Renal cortex interstitium (tissue), 15 donors: ENCODE data around the gene ZNF548. TPM values are rescaled to one million over a fixed set of nuclear protein-coding genes. Genes with fewer than 3 reads are reported as not detected.
"Not testable (repeated sequence)": the region's sequence is repeated elsewhere in the genome, so short reads cannot be mapped to it uniquely, and the experiment has no call there.

ENCODE experiments used
- DNase-seq, 11 donors: peaks; one replicate each; pipeline ENCODE4 v3.0.0-alpha.2; 2013; ENCODE audit warnings: low read depth in 9 of 11, low spot score in 4 of 11; ENCODE audit errors: extremely low read depth in 1 of 11
- long read RNA-seq, 16 experiments: transcript quantifications; one replicate each; lab custom pipeline, GENCODE V29; 2026
- polyA plus RNA-seq, 3 donors: library from polyadenylated mRNA; unstranded; fragments of 120-200 nt; gene quantifications; one replicate each; pipeline ENCODE4 v1.2.1, GENCODE V29; 2013; ENCODE audit not compliant: insufficient read length in 3 of 3

ZNF548 gene
- 10 to 100 TPM; 18.5 to 35.6 (median 20.5) TPM for polyA plus RNA-seq
- long read RNA-seq, donor 1, partial matches to known transcripts: 0 of 4 reads
- long read RNA-seq, donor 1, other reads (novel, unspliced or antisense): 0 of 4 reads
- long read RNA-seq, donor 2, transcript ZNF548-201 (4 exons, 2,115 nt): major isoform, 5 of 5 reads
- long read RNA-seq, donor 2, partial matches to known transcripts: 0 of 5 reads
- long read RNA-seq, donor 2, other reads (novel, unspliced or antisense): 0 of 5 reads
- long read RNA-seq, donor 3, partial matches to known transcripts: 0 of 1 reads
- long read RNA-seq, donor 3, other reads (novel, unspliced or antisense): 0 of 1 reads
- long read RNA-seq, donor 4, partial matches to known transcripts: 0 of 5 reads
- long read RNA-seq, donor 4, other reads (novel, unspliced or antisense): 0 of 5 reads
- long read RNA-seq, donor 5, transcript ZNF548-201 (4 exons, 2,115 nt): major isoform, 6 of 13 reads
- long read RNA-seq, donor 5, partial matches to known transcripts: 5 of 13 reads
- long read RNA-seq, donor 5, other reads (novel, unspliced or antisense): 0 of 13 reads
- long read RNA-seq, donor 6, partial matches to known transcripts: 0 of 3 reads
- long read RNA-seq, donor 6, other reads (novel, unspliced or antisense): 0 of 3 reads
- long read RNA-seq, donor 7, partial matches to known transcripts: 0 of 4 reads
- long read RNA-seq, donor 7, other reads (novel, unspliced or antisense): 0 of 4 reads
- long read RNA-seq, donor 8, transcript ZNF548-201 (4 exons, 2,115 nt): major isoform, 6 of 8 reads
- long read RNA-seq, donor 8, partial matches to known transcripts: 0 of 8 reads
- long read RNA-seq, donor 8, other reads (novel, unspliced or antisense): 0 of 8 reads
- long read RNA-seq, donor 9, partial matches to known transcripts: 0 of 2 reads
- long read RNA-seq, donor 9, other reads (novel, unspliced or antisense): 0 of 2 reads
- long read RNA-seq, donor 10, partial matches to known transcripts: 0 of 3 reads
- long read RNA-seq, donor 10, other reads (novel, unspliced or antisense): 0 of 3 reads
- long read RNA-seq, donor 11, transcript ZNF548-201 (4 exons, 2,115 nt): major isoform, 8 of 8 reads
- long read RNA-seq, donor 11, partial matches to known transcripts: 0 of 8 reads
- long read RNA-seq, donor 11, other reads (novel, unspliced or antisense): 0 of 8 reads
- long read RNA-seq, donor 12, partial matches to known transcripts: 0 of 2 reads
- long read RNA-seq, donor 12, other reads (novel, unspliced or antisense): 0 of 2 reads
- long read RNA-seq, donor 13, transcript ZNF548-201 (4 exons, 2,115 nt): major isoform, 5 of 5 reads
- long read RNA-seq, donor 13, partial matches to known transcripts: 0 of 5 reads
- long read RNA-seq, donor 13, other reads (novel, unspliced or antisense): 0 of 5 reads
- long read RNA-seq, donor 14, partial matches to known transcripts: 0 of 3 reads
- long read RNA-seq, donor 14, other reads (novel, unspliced or antisense): 0 of 3 reads
- long read RNA-seq, donor 15, partial matches to known transcripts: 0 of 3 reads
- long read RNA-seq, donor 15, other reads (novel, unspliced or antisense): 0 of 3 reads
- long read RNA-seq, donor 16, transcript ZNF548-201 (4 exons, 2,115 nt): major isoform, 9 of 11 reads
- long read RNA-seq, donor 16, partial matches to known transcripts: 0 of 11 reads
- long read RNA-seq, donor 16, other reads (novel, unspliced or antisense): 0 of 11 reads

GRCh38 chr19:57389730-57390598 is at the start of gene ZNF548:
ZNF548 (plus strand) TSS chr19:57389854; CDS start chr19:57390100, 246 bp downstream.
- peak; percentile 93 to 99 (median 97) for DNase-seq

DNA sequence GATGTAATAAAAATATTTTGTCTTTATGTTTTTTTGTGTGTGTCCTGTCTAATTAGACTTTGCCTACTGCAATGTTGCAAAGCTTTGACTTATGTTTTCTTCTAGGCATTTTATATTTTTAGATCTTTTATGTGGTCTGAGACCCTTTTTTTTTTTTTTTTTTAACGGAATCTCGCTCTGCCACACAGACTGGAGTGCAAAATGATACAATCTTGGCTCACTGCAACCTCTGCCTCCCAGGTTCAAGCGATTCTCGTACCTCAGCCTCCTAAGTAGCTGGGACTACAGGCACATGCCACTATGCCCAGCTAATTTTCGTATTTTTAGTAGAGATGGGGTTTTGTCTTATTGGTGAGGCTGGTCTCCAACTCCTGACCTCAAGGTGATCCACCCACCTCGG is 47.1 kb upstream of the ZNF548 start:
- no peak for DNase-seq

- no peak for DNase-seq
These were observed 41.5 kb upstream of the ZNF548 start for GRCh38 chr19:57348136-57348535.

DNA sequence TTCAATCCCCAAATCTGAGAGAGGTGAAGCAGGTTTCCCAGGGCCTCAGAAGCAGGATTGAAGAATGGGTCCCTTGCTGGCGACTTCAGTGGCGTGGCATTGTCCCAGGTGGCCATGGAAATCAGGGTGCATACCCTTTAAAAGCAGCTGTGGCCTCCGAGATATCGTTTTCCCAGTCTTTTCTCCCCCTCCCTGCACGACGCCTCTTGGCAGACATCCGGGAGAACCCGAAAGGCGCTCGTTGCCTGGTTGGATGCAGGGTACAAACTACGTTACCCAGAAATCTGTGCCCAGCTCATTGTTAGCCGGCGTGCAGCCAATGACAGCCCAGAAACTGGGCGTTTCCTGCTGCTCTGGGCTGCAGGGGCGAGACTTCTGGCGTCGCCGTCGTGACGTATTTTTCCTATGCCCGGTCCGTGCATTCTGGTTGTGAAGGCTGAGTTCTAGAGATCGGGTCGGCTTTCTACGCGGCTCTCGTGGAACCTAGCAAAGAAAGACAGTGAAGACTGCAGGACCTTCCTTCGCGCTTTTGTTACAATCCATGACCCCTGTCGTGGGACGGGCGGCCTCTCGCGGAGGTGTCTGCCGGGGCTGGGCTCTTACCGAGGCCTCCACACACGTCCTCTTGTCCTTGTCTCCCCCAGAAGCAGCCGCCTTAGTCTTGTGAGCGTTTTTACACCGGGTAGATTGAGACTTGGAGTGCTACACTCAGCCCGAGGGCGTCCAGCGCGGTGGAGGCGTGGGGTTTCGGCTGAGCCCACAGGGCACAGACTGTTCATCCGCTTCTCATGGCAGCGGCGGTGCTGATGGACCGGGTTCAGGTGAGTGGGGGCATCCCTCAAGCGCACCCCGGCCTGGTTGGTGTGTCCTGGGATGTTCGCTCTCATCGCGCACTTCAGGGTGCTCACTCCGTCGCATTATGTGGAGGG is 38.5 kb upstream of the ZNF548 start, which contains the start of gene ZNF304:
TSS of gene ZNF304 (plus strand) at position 395 of the 929 bp plus-strand sequence. CDS start at position 789, 394 bp downstream.
- peak; percentile 80 to 96 (median 89) for DNase-seq

GRCh38 chr19:57351867-57352266 is 37.8 kb upstream of the ZNF548 start:
- no peak for DNase-seq

DNA sequence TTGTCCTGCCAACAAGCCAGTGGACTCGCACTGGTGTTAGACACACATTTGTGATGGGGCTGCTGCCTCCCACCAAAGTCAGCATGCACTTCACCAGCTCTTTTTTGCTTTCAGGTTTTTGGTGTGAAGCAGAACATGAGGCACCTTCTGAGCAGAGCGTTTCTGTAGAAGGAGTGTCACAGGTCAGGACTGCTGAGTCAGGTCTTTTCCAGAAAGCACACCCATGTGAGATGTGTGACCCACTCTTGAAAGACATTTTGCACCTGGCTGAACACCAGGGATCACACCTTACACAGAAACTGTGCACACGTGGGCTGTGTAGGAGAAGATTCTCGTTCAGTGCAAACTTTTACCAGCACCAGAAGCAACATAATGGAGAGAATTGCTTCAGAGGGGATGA is 33.7 kb upstream of the ZNF548 start:
- DNase-seq: no peak

GRCh38 chr19:57357406-57357805 is 32.2 kb upstream of the ZNF548 start:
- no peak for DNase-seq

- no peak for DNase-seq
These were observed 30.4 kb upstream of the ZNF548 start for GRCh38 chr19:57359300-57359699.

GRCh38 chr19:57362419-57362818 is 27.2 kb upstream of the ZNF548 start:
- DNase-seq: no peak

GRCh38 chr19:57362997-57363687 is 26.5 kb upstream of the ZNF548 start, which contains the start of the genes TRAPPC2B and ZNF547:
TRAPPC2B (plus strand) TSS chr19:57363551; CDS start chr19:57364834, 1,283 bp downstream.
ZNF547 (plus strand) TSS chr19:57363551; CDS start chr19:57368556, 5,005 bp downstream.
- DNase-seq: peak; percentile 98 to 100 (median 99)

GRCh38 chr19:57363688-57364181 is 25.9 kb upstream of the ZNF548 start:
- DNase-seq: peak in 1 of 11 donors; percentile 10

GRCh38 chr19:57366776-57367175 is 22.9 kb upstream of the ZNF548 start:
- no peak for DNase-seq

- DNase-seq: no peak
These were observed 15.5 kb upstream of the ZNF548 start for GRCh38 chr19:57374179-57374578.

DNA sequence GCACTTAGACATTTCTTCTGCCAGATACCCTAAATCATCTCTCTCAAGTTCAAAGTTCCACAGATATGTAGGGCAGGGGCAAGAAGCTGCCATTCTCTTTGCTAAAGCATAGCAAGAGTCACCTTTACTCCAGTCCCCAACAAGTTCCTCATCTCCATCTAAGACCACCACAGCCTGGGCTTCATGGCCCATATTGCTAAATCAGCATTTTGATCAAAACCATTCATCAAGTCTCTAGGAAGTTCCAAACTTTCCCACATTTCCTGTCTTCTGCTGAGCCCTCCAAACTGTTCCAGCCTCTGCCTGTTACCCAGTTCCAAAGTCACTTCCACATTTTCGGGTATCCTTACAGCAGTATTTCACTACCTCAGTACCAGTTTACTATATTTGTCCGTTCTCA is 15.0 kb upstream of the ZNF548 start:
- not testable (repeated sequence) for DNase-seq

DNA sequence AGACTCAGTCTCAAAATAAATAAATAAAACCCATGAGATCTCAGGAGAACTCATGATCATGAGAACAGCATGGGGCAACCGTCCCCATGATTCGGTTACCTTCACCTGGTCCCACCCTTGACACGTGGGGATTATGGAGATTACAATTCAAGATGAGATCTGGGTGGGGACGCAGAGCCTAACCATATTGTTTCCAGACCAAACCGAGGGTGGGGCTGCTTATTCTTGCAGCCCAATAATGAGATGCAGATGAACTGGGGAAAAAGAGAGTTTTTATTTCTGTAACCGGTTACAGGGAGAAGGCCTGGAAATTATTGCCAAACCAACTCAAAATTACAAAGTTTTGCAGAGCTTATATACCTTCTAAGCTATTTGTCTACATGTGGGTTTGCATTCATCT is 13.5 kb upstream of the ZNF548 start:
- no peak for DNase-seq
